OCI-LY7 (cell line): ENCODE data around the gene KIRREL3. TPM values are rescaled to one million over a fixed set of nuclear protein-coding genes. Genes with fewer than 3 reads are reported as not detected.

Source experiments
- BruUV-seq: library from RNA; stranded (reverse); fragments of 400-500 nt; replicated peaks from 2 replicates; lab custom pipeline; 2021; lab: Mats Ljungman, UMichigan
- CTCF ChIA-PET: fragments of 300-600 bp; sonication (Branson Sonifier 250); formaldehyde crosslinking; loops from one replicate; lab custom pipeline; 2022; ENCODE audit warnings: antibody characterized with exemption; ENCODE audit not compliant: unreplicated experiment; lab: Charles Lee
- POLR2A ChIA-PET: fragments of 300-600 bp; sonication (Branson Sonifier 250); formaldehyde crosslinking; loops from one replicate; lab custom pipeline; 2022; ENCODE audit warnings: antibody characterized with exemption; lab: Charles Lee
- DNase-seq: peaks from one replicate; pipeline ENCODE4 v3.0.0-alpha.2; 2015; ENCODE audit warnings: low spot score
- H2AFZ ChIP-seq: fragments of 200-600 bp; sonication (generic), shearing (Covaris generic); 2 replicates; pipeline ENCODE4 v1.6.1; 2014; ENCODE audit warnings: mild to moderate bottlenecking, antibody characterized with exemption, low read length, moderate library complexity
- H3K27ac ChIP-seq: fragments of 200-600 bp; sonication (generic); 2 replicates; pipeline ENCODE4 v1.5.1; 2014; ENCODE audit warnings: mixed run types, low read depth, mild to moderate bottlenecking, moderate library complexity, low read length, inconsistent platforms; ENCODE audit not compliant: poor library complexity, severe bottlenecking
- H3K36me3 ChIP-seq: fragments of 200-600 bp; sonication (generic); 2 replicates; pipeline ENCODE4 v1.6.1; 2014; ENCODE audit warnings: mild to moderate bottlenecking, antibody characterized with exemption, low read length, moderate library complexity, mixed read lengths; ENCODE audit not compliant: insufficient read depth
- H3K4me1 ChIP-seq: fragments of 200-600 bp; sonication (generic); 2 replicates; pipeline ENCODE4 v1.5.1; 2014; ENCODE audit warnings: mild to moderate bottlenecking, low read length; ENCODE audit not compliant: insufficient read depth, poor library complexity, severe bottlenecking
- H3K4me2 ChIP-seq: fragments of 200-600 bp; sonication (generic); 2 replicates; pipeline ENCODE4 v1.6.1; 2014; ENCODE audit warnings: mild to moderate bottlenecking, low read length
- H3K4me3 ChIP-seq: fragments of 200-600 bp; sonication (generic); 2 replicates; pipeline ENCODE4 v1.5.1; 2014; ENCODE audit warnings: mild to moderate bottlenecking, low read depth, low read length; ENCODE audit not compliant: poor library complexity, severe bottlenecking
- H3K79me2 ChIP-seq: fragments of 200-600 bp; sonication (generic); 2 replicates; pipeline ENCODE4 v1.6.1; 2016; ENCODE audit warnings: low read depth, mild to moderate bottlenecking, low read length, moderate library complexity, mixed read lengths; ENCODE audit not compliant: insufficient read depth
- H3K9me2 ChIP-seq: fragments of 200-600 bp; sonication (generic); 2 replicates; pipeline ENCODE4 v1.6.1; 2016; ENCODE audit warnings: mild to moderate bottlenecking, low read length, mixed read lengths; ENCODE audit not compliant: insufficient read depth
- H3K9me3 ChIP-seq: fragments of 200-600 bp; sonication (generic); 2 replicates; pipeline ENCODE4 v1.6.1; 2014; ENCODE audit warnings: mild to moderate bottlenecking, mixed run types, low read length, mixed read lengths
- H4K20me1 ChIP-seq: fragments of 200-600 bp; sonication (generic); 2 replicates; pipeline ENCODE4 v1.6.1; 2014; ENCODE audit warnings: mild to moderate bottlenecking, antibody characterized with exemption, low read length, moderate library complexity, mixed read lengths; ENCODE audit not compliant: insufficient read depth
- CTCF ChIP-seq: fragments of 200-600 bp; sonication (generic); conservative IDR thresholded peaks from 2 replicates; pipeline ENCODE4 v1.5.1; 2014; ENCODE audit warnings: mild to moderate bottlenecking, antibody characterized with exemption, low read length, moderate library complexity, mixed read lengths
- EZH2phosphoT487 ChIP-seq: fragments of 200-600 bp; sonication (generic); IDR thresholded peaks from 2 replicates; pipeline ENCODE4 v1.6.1; 2018; ENCODE audit warnings: low read depth, borderline replicate concordance, mild to moderate bottlenecking, mixed run types, antibody characterized with exemption, low read length, moderate library complexity, mixed read lengths
- intact Hi-C: fragments of 100-400 bp; cut with micrococcal nuclease; formaldehyde crosslinking; loops from one replicate; pipeline ENCODE4 v1.10.0; 2022; ENCODE audit not compliant: unreplicated experiment
- total RNA-seq, 2 experiments: library from RNA; depleted of rRNA in 1 of 2; stranded (reverse); fragments of >200 nt in 1 of 2; shearing (Covaris generic) in 1 of 2; gene quantifications; 2 replicates each; pipeline ENCODE4 v1.2.3, GENCODE V29; 2014 to 2022

The KIRREL3 gene
- total RNA-seq, 2 experiments from 2014 or later, result not detected

DNA sequence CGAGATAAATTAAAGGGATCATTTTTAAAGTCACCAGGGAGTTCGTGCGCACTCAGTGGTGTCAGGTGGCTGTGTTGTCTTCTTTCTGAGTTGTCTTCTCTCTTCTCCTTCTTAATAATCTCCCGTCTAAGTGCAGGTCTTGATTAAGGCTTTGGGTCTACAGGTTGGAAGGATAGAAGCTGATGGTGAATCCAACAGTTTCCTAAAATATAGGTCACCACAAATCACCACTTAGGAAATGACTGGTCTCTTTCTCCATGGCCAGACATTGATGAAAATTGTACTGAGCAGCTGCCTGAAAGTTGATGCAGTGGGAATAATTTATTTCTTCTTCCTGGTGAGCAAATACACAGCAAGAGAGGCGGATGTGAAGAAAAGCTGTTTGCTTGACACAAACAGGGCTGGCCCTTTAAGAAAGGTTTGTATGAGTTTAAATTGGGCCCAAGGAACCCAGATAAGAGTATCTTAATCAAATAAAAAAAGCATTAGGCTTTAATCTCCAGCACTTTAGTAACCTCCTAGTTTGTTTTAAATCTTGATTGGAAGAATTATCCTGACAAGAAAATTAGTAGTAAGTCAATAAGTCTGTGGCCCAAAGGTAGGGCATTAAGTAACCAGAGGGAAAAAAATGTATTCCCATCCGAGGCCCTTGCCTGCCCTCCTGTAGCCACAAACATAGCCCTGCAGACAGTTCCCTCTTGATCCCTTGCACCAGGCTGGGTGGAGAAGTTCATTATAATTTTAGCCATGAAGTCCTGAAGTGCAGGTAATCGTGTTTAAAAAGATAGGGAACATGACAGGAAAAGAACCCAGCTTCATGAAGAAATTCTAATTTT lies 245.8 kb downstream of the KIRREL3 start:
- CTCF ChIA-PET, result no interaction called here
- H2AFZ ChIP-seq, result no peak overlapping the region
- H4K20me1 ChIP-seq, result no peaks in the 10 kb centered on the region
- H3K4me2 ChIP-seq, result no peak overlapping the region
- DNase-seq, result no peak
- H3K79me2 ChIP-seq, result no peaks in the 10 kb centered on the region
- no peaks in the 10 kb centered on the region for H3K4me1 ChIP-seq
- H3K4me3 ChIP-seq, result no peak overlapping the region
- H3K36me3 ChIP-seq, result no peaks in the 10 kb centered on the region
- BruUV-seq, result no TSS peak
- no peak overlapping the region for H3K27ac ChIP-seq
- TF ChIP-seq CTCF (no peak), EZH2phosphoT487 (no peak)
- intact Hi-C loops, result no loop called here
- POLR2A ChIA-PET, result interaction anchor here (0.7 to 1.2 kb wide), 3 partner anchors 23 to 413 kb away, joined by 4 read pairs; no protein-coding TSS in a partner anchor
- no peaks in the 10 kb centered on the region for H3K9me2 ChIP-seq
- no peaks in the 10 kb centered on the region for H3K9me3 ChIP-seq

DNA sequence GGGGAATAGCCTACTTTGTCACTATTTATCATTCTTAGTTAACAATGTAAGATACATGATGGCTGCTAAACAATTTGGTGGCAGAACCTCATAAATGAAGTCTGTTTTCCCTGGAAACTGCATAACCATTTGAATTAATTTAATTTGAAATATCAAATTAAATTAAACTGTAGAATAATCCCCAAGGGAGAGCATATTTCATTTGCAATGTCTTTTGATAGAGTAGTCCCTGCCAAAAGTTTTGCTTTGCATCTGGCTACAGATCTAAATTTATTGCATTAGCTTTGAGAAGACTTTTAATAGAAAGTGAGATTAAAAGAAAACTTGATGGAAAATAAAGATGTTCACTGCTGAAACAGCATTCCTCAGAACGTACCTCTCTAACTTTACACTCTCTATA lies 246.6 kb downstream of the KIRREL3 start:
- Histone ChIP-seq H2AFZ (no peak overlapping the region), H3K9me2 (no peaks in the 10 kb centered on the region), H3K4me1 (no peaks in the 10 kb centered on the region), H3K4me3 (no peak overlapping the region), H4K20me1 (no peaks in the 10 kb centered on the region), H3K27ac (no peak overlapping the region), H3K36me3 (no peaks in the 10 kb centered on the region), H3K79me2 (no peaks in the 10 kb centered on the region), H3K9me3 (no peaks in the 10 kb centered on the region), H3K4me2 (no peak overlapping the region)
- intact Hi-C loops, result no loop called here
- TF ChIP-seq EZH2phosphoT487, result no peak
- no peak for DNase-seq
- BruUV-seq, result no TSS peak
- ChIA-PET POLR2A (no interaction called here), CTCF (no interaction called here)

- Histone ChIP-seq H3K4me1 (no peaks in the 10 kb centered on the region), H3K79me2 (no peaks in the 10 kb centered on the region), H3K9me2 (no peaks in the 10 kb centered on the region), H3K27ac (no peak overlapping the region), H3K36me3 (no peaks in the 10 kb centered on the region), H3K4me3 (no peak overlapping the region), H4K20me1 (no peaks in the 10 kb centered on the region), H3K4me2 (no peak overlapping the region), H2AFZ (no peak overlapping the region), H3K9me3 (no peaks in the 10 kb centered on the region)
- no peak for TF ChIP-seq CTCF
- TF ChIP-seq EZH2phosphoT487, result no peak
- ChIA-PET POLR2A (interaction anchor here (0.6 kb wide), 1 partner anchor 223 kb away, joined by 3 read pairs; no protein-coding TSS in a partner anchor), CTCF (no interaction called here)
- no TSS peak for BruUV-seq
- intact Hi-C loops, result no loop called here
- no peak for DNase-seq
Observed at GRCh38 chr11:126751242-126751641, 249.3 kb downstream of the KIRREL3 start.
